ENCODE results near the gene SRC.

SRC gene

GRCh38 chr20:37390891-37391525 is 45.1 kb downstream of the SRC start:
- POLR2A ChIA-PET (ENCODE audit: low non-redundant PET) = interaction anchor here (0.7 kb wide), 1 partner anchor 128 kb away, joined by 9 read pairs; no protein-coding TSS in a partner anchor
- CTCF ChIA-PET = no interaction called here
- DNase-seq (ENCODE audit: low spot score) = no peak
- peak overlapping the region; percentile 38 for H3K27ac ChIP-seq
- TF ChIP-seq CTCF (conservative IDR thresholded peaks at IDR 0.05; ENCODE audit: low read depth) = no peak

GRCh38 chr20:37392441-37393195 is 46.7 kb downstream of the SRC start:
- no peak for TF ChIP-seq CTCF (conservative IDR thresholded peaks at IDR 0.05; ENCODE audit: low read depth)
- peak overlapping the region; percentile 68 for H3K27ac ChIP-seq
- no peak for DNase-seq (ENCODE audit: low spot score)
- ChIA-PET POLR2A (ENCODE audit: low non-redundant PET) (interaction anchor here (0.6 kb wide), 1 partner anchor 18 kb away, joined by 3 read pairs; no protein-coding TSS in a partner anchor), CTCF (interaction anchor here (1.2 kb wide), 1 partner anchor 110 kb away, joined by 3 read pairs; no protein-coding TSS in a partner anchor)

GRCh38 chr20:37393196-37393862 is 47.4 kb downstream of the SRC start:
- no peak for TF ChIP-seq CTCF (conservative IDR thresholded peaks at IDR 0.05; ENCODE audit: low read depth)
- ChIA-PET CTCF (interaction anchor here (1.2 kb wide), 1 partner anchor 111 kb away, joined by 3 read pairs; no protein-coding TSS in a partner anchor), POLR2A (ENCODE audit: low non-redundant PET) (no interaction called here)
- H3K27ac ChIP-seq = peak overlapping the region; percentile 68
- no peak for DNase-seq (ENCODE audit: low spot score)

GRCh38 chr20:37393863-37394542 is 48.1 kb downstream of the SRC start:
- no peak for TF ChIP-seq CTCF (conservative IDR thresholded peaks at IDR 0.05; ENCODE audit: low read depth)
- peak overlapping the region; percentile 68 for H3K27ac ChIP-seq
- DNase-seq (ENCODE audit: low spot score) = no peak
- CTCF ChIA-PET = interaction anchor here (0.5 kb wide), 1 partner anchor 803 kb away, joined by 3 read pairs; no protein-coding TSS in a partner anchor
- POLR2A ChIA-PET (ENCODE audit: low non-redundant PET) = no interaction called here

GRCh38 chr20:37394543-37395409 is 48.8 kb downstream of the SRC start:
- ChIA-PET POLR2A (ENCODE audit: low non-redundant PET) (no interaction called here), CTCF (interaction anchor here (0.5 to 0.7 kb wide), 2 partner anchors 480 to 802 kb away, joined by 3 read pairs; no protein-coding TSS in a partner anchor)
- H3K27ac ChIP-seq = peak overlapping the region; percentile 68
- TF ChIP-seq CTCF (conservative IDR thresholded peaks at IDR 0.05; ENCODE audit: low read depth) = no peak
- DNase-seq (ENCODE audit: low spot score) = peak; percentile 87

All from RWPE1 (cell line).